Measurements from ENCODE around the gene ABCC2.

Gene ABCC2

DNA sequence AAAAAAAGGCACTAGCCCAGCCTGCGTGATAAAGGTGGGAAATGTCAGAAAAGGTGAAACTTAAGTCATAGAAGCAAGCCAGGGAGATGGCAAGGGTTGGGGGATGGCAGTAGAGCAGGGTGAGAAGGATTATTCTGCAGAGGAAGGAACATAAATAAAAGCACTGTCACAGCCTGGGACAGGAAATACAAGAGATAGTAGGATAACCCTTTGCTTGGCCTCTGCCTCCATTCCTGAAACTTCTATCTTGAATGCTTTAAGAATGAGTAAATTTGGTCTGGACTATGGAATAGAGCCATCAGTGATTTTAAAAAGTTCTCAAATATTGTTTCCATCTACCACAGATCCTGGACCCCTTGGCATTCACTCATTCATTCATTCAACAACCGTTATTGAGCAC lies 50.0 kb downstream of the ABCC2 start:
- H3K9me2 ChIP-seq (replicated peaks; ENCODE audit: low read depth, low read length), result no peaks in the 10 kb centered on the region
- no peaks in the 10 kb centered on the region for H3K9me3 ChIP-seq (ENCODE audit: insufficient read depth, low read depth, low read length)
- H3K27me3 ChIP-seq (ENCODE audit: insufficient read depth, low read length, poor library complexity, severe bottlenecking), result no peaks in the 10 kb centered on the region
- no peaks in the 10 kb centered on the region for H4K20me1 ChIP-seq (ENCODE audit: insufficient read depth, low read length, poor library complexity, severe bottlenecking)
- H3K9ac ChIP-seq (ENCODE audit: low read depth, low read length, poor library complexity, severe bottlenecking), result no peak overlapping the region
- H3K4me3 ChIP-seq (ENCODE audit: low read length, poor library complexity, severe bottlenecking), result no peak overlapping the region
- H2AFZ ChIP-seq (ENCODE audit: low read length), result no peak overlapping the region
- no peak overlapping the region for H3K4me2 ChIP-seq (ENCODE audit: low read depth, low read length, poor library complexity, severe bottlenecking)
- TF ChIP-seq, protein P1, sequence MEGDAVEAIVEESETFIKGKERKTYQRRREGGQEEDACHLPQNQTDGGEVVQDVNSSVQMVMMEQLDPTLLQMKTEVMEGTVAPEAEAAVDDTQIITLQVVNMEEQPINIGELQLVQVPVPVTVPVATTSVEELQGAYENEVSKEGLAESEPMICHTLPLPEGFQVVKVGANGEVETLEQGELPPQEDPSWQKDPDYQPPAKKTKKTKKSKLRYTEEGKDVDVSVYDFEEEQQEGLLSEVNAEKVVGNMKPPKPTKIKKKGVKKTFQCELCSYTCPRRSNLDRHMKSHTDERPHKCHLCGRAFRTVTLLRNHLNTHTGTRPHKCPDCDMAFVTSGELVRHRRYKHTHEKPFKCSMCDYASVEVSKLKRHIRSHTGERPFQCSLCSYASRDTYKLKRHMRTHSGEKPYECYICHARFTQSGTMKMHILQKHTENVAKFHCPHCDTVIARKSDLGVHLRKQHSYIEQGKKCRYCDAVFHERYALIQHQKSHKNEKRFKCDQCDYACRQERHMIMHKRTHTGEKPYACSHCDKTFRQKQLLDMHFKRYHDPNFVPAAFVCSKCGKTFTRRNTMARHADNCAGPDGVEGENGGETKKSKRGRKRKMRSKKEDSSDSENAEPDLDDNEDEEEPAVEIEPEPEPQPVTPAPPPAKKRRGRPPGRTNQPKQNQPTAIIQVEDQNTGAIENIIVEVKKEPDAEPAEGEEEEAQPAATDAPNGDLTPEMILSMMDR (conservative IDR thresholded peaks at IDR 0.05; ENCODE audit: low read length), result no peak
- no peak for TF ChIP-seq EZH2phosphoT487 (IDR thresholded peaks at IDR 0.05; ENCODE audit: borderline replicate concordance)
- no peaks in the 10 kb centered on the region for H3K79me2 ChIP-seq (ENCODE audit: insufficient read depth, low read length)
- no peaks in the 10 kb centered on the region for H3K36me3 ChIP-seq (ENCODE audit: insufficient read depth, low read length)
- peaks cover 4% of the 10 kb centered on the region for H3K4me1 ChIP-seq (ENCODE audit: insufficient read depth, low read length, poor library complexity, severe bottlenecking)
- no peaks in the 10 kb centered on the region for H3F3A ChIP-seq (ENCODE audit: low read depth)

DNA sequence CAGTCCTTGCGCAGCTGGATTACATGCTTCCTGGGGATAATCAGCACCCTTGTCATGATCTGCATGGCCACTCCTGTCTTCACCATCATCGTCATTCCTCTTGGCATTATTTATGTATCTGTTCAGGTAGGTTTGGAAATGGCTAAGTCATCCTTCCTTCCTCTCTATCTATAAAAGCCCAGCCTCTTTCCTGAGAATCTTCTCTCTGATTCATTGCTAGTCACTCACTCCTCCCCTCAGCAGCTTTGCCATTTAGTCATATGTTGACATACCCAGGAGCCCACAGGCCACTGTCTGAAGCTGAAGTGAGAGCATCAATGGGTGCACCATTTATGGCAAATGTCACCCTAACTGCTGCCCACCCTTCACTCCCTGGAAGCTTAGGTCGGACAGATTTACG lies 52.0 kb downstream of the ABCC2 start:
- H3K4me3 ChIP-seq (ENCODE audit: low read length, poor library complexity, severe bottlenecking), result no peak overlapping the region
- no peak overlapping the region for H3K9ac ChIP-seq (ENCODE audit: low read depth, low read length, poor library complexity, severe bottlenecking)
- no peaks in the 10 kb centered on the region for H3K27me3 ChIP-seq (ENCODE audit: insufficient read depth, low read length, poor library complexity, severe bottlenecking)
- H4K20me1 ChIP-seq (ENCODE audit: insufficient read depth, low read length, poor library complexity, severe bottlenecking), result no peaks in the 10 kb centered on the region
- no peaks in the 10 kb centered on the region for H3K79me2 ChIP-seq (ENCODE audit: insufficient read depth, low read length)
- H3K9me2 ChIP-seq (replicated peaks; ENCODE audit: low read depth, low read length), result no peaks in the 10 kb centered on the region
- H3K36me3 ChIP-seq (ENCODE audit: insufficient read depth, low read length), result no peaks in the 10 kb centered on the region
- TF ChIP-seq, protein P1 (conservative IDR thresholded peaks at IDR 0.05; ENCODE audit: low read length), result no peak
- TF ChIP-seq EZH2phosphoT487 (IDR thresholded peaks at IDR 0.05; ENCODE audit: borderline replicate concordance), result no peak
- no peaks in the 10 kb centered on the region for H3K9me3 ChIP-seq (ENCODE audit: insufficient read depth, low read depth, low read length)
- no peak overlapping the region for H3K4me2 ChIP-seq (ENCODE audit: low read depth, low read length, poor library complexity, severe bottlenecking)
- no peak overlapping the region for H2AFZ ChIP-seq (ENCODE audit: low read length)
- no peaks in the 10 kb centered on the region for H3F3A ChIP-seq (ENCODE audit: low read depth)
- H3K4me1 ChIP-seq (ENCODE audit: insufficient read depth, low read length, poor library complexity, severe bottlenecking), result peaks cover 4% of the 10 kb centered on the region

DNA sequence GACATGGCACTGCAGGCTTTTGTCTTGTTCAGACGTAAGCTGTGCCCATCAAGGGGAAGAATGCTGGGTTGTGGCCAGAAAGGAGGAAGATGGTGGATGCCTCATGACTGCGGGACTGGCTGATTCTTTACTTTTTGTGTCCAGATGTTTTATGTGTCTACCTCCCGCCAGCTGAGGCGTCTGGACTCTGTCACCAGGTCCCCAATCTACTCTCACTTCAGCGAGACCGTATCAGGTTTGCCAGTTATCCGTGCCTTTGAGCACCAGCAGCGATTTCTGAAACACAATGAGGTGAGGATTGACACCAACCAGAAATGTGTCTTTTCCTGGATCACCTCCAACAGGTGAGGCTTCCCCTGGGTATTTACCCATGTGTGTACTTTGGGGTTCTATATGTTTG lies 53.5 kb downstream of the ABCC2 start:
- Histone ChIP-seq H3F3A (ENCODE audit: low read depth) (no peaks in the 10 kb centered on the region), H3K4me3 (ENCODE audit: low read length, poor library complexity, severe bottlenecking) (no peak overlapping the region), H3K79me2 (ENCODE audit: insufficient read depth, low read length) (no peaks in the 10 kb centered on the region), H3K4me1 (ENCODE audit: insufficient read depth, low read length, poor library complexity, severe bottlenecking) (peaks cover 4% of the 10 kb centered on the region), H3K9me3 (ENCODE audit: insufficient read depth, low read depth, low read length) (no peaks in the 10 kb centered on the region), H4K20me1 (ENCODE audit: insufficient read depth, low read length, poor library complexity, severe bottlenecking) (no peaks in the 10 kb centered on the region), H3K27me3 (ENCODE audit: insufficient read depth, low read length, poor library complexity, severe bottlenecking) (no peaks in the 10 kb centered on the region), H2AFZ (ENCODE audit: low read length) (no peak overlapping the region), H3K9me2 (replicated peaks; ENCODE audit: low read depth, low read length) (no peaks in the 10 kb centered on the region), H3K9ac (ENCODE audit: low read depth, low read length, poor library complexity, severe bottlenecking) (no peak overlapping the region), H3K4me2 (ENCODE audit: low read depth, low read length, poor library complexity, severe bottlenecking) (no peak overlapping the region), H3K36me3 (ENCODE audit: insufficient read depth, low read length) (no peaks in the 10 kb centered on the region)
- TF ChIP-seq EZH2phosphoT487 (IDR thresholded peaks at IDR 0.05; ENCODE audit: borderline replicate concordance), result no peak
- TF ChIP-seq, protein P1 (conservative IDR thresholded peaks at IDR 0.05; ENCODE audit: low read length), result no peak

Data from Loucy (cell line).